Glutamatergic neuron (in vitro differentiated cells): ENCODE data around the gene KCNN1. TPM values are rescaled to one million over a fixed set of nuclear protein-coding genes. Genes with fewer than 3 reads are reported as not detected.

Experiments used
- DNase-seq: peaks from one replicate; pipeline ENCODE4 v3.0.0; 2022
- H3K27ac Mint-ChIP-seq: one replicate; pipeline ENCODE4 v1.8.0; 2020; ENCODE audit warnings: mild to moderate bottlenecking, mixed read lengths, inconsistent platforms; ENCODE audit not compliant: unreplicated experiment
- H3K27me3 Mint-ChIP-seq: one replicate; pipeline ENCODE4 v1.8.0; 2020; ENCODE audit warnings: mild to moderate bottlenecking, moderate library complexity, mixed read lengths, inconsistent platforms; ENCODE audit not compliant: unreplicated experiment
- H3K36me3 Mint-ChIP-seq: one replicate; pipeline ENCODE4 v1.8.0; 2020; ENCODE audit warnings: mild to moderate bottlenecking, mixed read lengths, inconsistent platforms; ENCODE audit not compliant: unreplicated experiment
- H3K4me1 Mint-ChIP-seq: one replicate; pipeline ENCODE4 v1.8.0; 2020; ENCODE audit warnings: mild to moderate bottlenecking, low read depth, mixed read lengths, inconsistent platforms; ENCODE audit not compliant: unreplicated experiment
- H3K4me3 Mint-ChIP-seq: one replicate; pipeline ENCODE4 v1.8.0; 2020; ENCODE audit warnings: mild to moderate bottlenecking, mixed read lengths, inconsistent platforms; ENCODE audit not compliant: unreplicated experiment
- H3K9me3 Mint-ChIP-seq: one replicate; pipeline ENCODE4 v1.8.0; 2020; ENCODE audit warnings: mild to moderate bottlenecking, moderate library complexity, mixed read lengths, inconsistent platforms; ENCODE audit not compliant: unreplicated experiment
- total RNA-seq: library from RNA; stranded (reverse); fragmentation: NEBNext Ultra II Directional; extraction: Animal tissue kit (Norgen Biotek cat#: 25700); gene quantifications from one replicate; pipeline ENCODE4 v1.2.1, GENCODE V29; 2021; ENCODE audit not compliant: unreplicated experiment
- TF ChIP-seq, protein P1 (sequence below): fragments of 200-600 bp; sonication (generic); IDR thresholded peaks from one replicate; pipeline ENCODE4 v1.5.0; 2021; ENCODE audit not compliant: partially characterized antibody, unreplicated experiment

Gene KCNN1
- total RNA-seq, 1 donor from 2014 or later, result 91.1 TPM

GRCh38 chr19:18013210-18014111 is 46.6 kb downstream of the KCNN1 start:
- no peak for DNase-seq
- H3K4me3 Mint-ChIP-seq, result no peak overlapping the region
- TF ChIP-seq, protein P1, sequence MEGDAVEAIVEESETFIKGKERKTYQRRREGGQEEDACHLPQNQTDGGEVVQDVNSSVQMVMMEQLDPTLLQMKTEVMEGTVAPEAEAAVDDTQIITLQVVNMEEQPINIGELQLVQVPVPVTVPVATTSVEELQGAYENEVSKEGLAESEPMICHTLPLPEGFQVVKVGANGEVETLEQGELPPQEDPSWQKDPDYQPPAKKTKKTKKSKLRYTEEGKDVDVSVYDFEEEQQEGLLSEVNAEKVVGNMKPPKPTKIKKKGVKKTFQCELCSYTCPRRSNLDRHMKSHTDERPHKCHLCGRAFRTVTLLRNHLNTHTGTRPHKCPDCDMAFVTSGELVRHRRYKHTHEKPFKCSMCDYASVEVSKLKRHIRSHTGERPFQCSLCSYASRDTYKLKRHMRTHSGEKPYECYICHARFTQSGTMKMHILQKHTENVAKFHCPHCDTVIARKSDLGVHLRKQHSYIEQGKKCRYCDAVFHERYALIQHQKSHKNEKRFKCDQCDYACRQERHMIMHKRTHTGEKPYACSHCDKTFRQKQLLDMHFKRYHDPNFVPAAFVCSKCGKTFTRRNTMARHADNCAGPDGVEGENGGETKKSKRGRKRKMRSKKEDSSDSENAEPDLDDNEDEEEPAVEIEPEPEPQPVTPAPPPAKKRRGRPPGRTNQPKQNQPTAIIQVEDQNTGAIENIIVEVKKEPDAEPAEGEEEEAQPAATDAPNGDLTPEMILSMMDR, result no peak
- H3K36me3 Mint-ChIP-seq, result no peaks in the 10 kb centered on the region
- no peaks in the 10 kb centered on the region for H3K4me1 Mint-ChIP-seq
- H3K9me3 Mint-ChIP-seq, result peaks cover 2% of the 10 kb centered on the region
- peaks cover 3% of the 10 kb centered on the region for H3K27me3 Mint-ChIP-seq
- H3K27ac Mint-ChIP-seq, result no peak overlapping the region

- DNase-seq, result no peak
- Mint-ChIP-seq H3K36me3 (no peaks in the 10 kb centered on the region), H3K27me3 (peaks cover 5% of the 10 kb centered on the region), H3K4me3 (no peak overlapping the region), H3K4me1 (no peaks in the 10 kb centered on the region), H3K9me3 (peaks cover 2% of the 10 kb centered on the region), H3K27ac (no peak overlapping the region)
- TF ChIP-seq, protein P1, result no peak
These were observed 47.3 kb downstream of the KCNN1 start for GRCh38 chr19:18014197-18014596.

DNA sequence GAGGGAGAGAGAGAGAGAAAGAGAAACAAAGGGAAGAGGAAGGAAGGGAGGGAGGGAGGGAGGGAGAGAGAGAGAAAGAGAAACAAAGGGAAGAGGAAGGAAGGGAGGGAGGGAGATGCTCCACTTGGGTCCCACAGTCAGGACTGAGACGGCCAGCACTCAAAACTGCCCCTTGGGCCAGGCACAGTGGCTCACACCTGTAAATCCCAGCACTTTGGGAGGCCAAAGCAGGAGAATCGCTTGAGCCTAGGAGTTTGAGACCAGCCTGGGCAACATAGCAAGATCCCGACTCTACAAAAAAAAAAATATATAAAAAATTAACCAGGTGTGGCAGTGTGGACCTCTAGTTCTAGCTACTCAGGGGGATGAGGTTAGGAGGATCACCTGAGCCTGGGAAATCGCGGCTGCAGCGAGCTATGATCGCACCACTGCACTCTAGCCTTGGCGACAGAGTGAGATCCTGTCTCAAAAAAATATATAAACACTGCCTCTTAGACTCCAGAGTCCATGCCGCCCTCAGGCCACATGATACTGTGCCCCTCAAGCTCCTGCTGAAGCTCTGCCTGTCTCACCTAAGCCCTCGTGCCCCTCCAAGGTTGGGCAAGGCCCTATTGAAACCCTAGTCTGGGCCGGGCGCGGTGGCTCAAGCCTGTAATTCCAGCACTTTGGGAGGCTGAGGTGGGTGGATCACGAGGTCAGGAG is 49.5 kb downstream of the KCNN1 start:
- no peak overlapping the region for H3K27ac Mint-ChIP-seq
- H3K27me3 Mint-ChIP-seq, result peaks cover 5% of the 10 kb centered on the region
- TF ChIP-seq, protein P1, result no peak
- no peak overlapping the region for H3K4me3 Mint-ChIP-seq
- no peak for DNase-seq
- no peaks in the 10 kb centered on the region for H3K36me3 Mint-ChIP-seq
- H3K9me3 Mint-ChIP-seq, result no peaks in the 10 kb centered on the region
- H3K4me1 Mint-ChIP-seq, result no peaks in the 10 kb centered on the region

- Mint-ChIP-seq H3K4me3 (no peak overlapping the region), H3K27ac (no peak overlapping the region), H3K36me3 (no peaks in the 10 kb centered on the region), H3K4me1 (no peaks in the 10 kb centered on the region), H3K27me3 (peaks cover 7% of the 10 kb centered on the region), H3K9me3 (no peaks in the 10 kb centered on the region)
- TF ChIP-seq, protein P1, result no peak
- no peak for DNase-seq
These were observed 50.6 kb downstream of the KCNN1 start for GRCh38 chr19:18017275-18018083.
